A673 (cell line): Measurements from ENCODE around the gene DOCK1.

ENCODE experiments used
- CTCF ChIP-seq: fragments of 300-800, 200-600 bp; sonication (generic); conservative IDR thresholded peaks from 2 replicates; pipeline ENCODE4 v1.5.1; 2017; ENCODE audit warnings: low read depth, mild to moderate bottlenecking, antibody characterized with exemption, low read length, moderate library complexity, mixed read lengths
- EZH2 ChIP-seq: fragments of 200-600 bp; sonication (generic); IDR thresholded peaks from 2 replicates; pipeline ENCODE4 v1.6.1; 2017; ENCODE audit warnings: borderline replicate concordance, low read depth, mild to moderate bottlenecking, mixed read lengths, antibody characterized with exemption, low read length; ENCODE audit not compliant: poor library complexity, severe bottlenecking

- TF ChIP-seq CTCF (no peak), EZH2 (no peak)
These were observed 281.6 kb downstream of the DOCK1 start for GRCh38 chr10:127186813-127187212.
